GM12891 (cell line): ENCODE data around the gene SSNA1.

Experiments
- DNase-seq: peaks from one replicate; pipeline ENCODE4 v3.0.0; 2011; ENCODE audit warnings: low spot score; ENCODE audit not compliant: insufficient read length
- FAIRE-seq: peaks from 2 replicates; lab custom pipeline; 2011; peaks lifted over from hg19 to GRCh38; lab: Jason Lieb, UNC
- PAX5 ChIP-seq: IDR thresholded peaks from 2 replicates; pipeline ENCODE4 v1.6.1; 2011; ENCODE audit warnings: low read length, moderate library complexity, mild to moderate bottlenecking; ENCODE audit not compliant: insufficient read depth, severe bottlenecking
- POLR2A ChIP-seq: IDR thresholded peaks from 2 replicates; pipeline ENCODE4 v1.6.1; 2011; ENCODE audit warnings: low read depth, low read length, control low read depth
- POLR2AphosphoS5 ChIP-seq: IDR thresholded peaks from 2 replicates; pipeline ENCODE4 v1.6.1; 2011; ENCODE audit warnings: low read depth, low read length, control low read depth
- POU2F2 ChIP-seq: IDR thresholded peaks from 2 replicates; pipeline ENCODE4 v1.6.1; 2011; ENCODE audit warnings: low read depth, mild to moderate bottlenecking, control low read depth, low read length, moderate library complexity
- SPI1 ChIP-seq: IDR thresholded peaks from 2 replicates; pipeline ENCODE4 v1.6.1; 2011; ENCODE audit warnings: low read depth, low read length, control low read depth
- TAF1 ChIP-seq: IDR thresholded peaks from 2 replicates; pipeline ENCODE4 v1.6.1; 2011; ENCODE audit warnings: low read depth, low read length, control low read depth

SSNA1 gene

GRCh38 chr9:137219757-137220316 is 31.4 kb downstream of the SSNA1 start:
- no peak for FAIRE-seq
- no peak for DNase-seq
- TF ChIP-seq PAX5 (no peak), POLR2AphosphoS5 (no peak), TAF1 (no peak), POU2F2 (no peak), POLR2A (no peak), SPI1 (no peak)

GRCh38 chr9:137220317-137221094 is 32.0 kb downstream of the SSNA1 start:
- FAIRE-seq = no peak
- TF ChIP-seq POLR2A (no peak), POU2F2 (no peak), PAX5 (no peak), POLR2AphosphoS5 (no peak)

GRCh38 chr9:137221095-137221505 is 32.6 kb downstream of the SSNA1 start:
- no peak for TF ChIP-seq PAX5
- no peak for TF ChIP-seq TAF1
- TF ChIP-seq POU2F2 = no peak
- no peak for TF ChIP-seq SPI1
- no peak for TF ChIP-seq POLR2A
- no peak for FAIRE-seq

More at GRCh38 chr9:137220317-137221094, 32.0 kb downstream of the SSNA1 start:
- DNase-seq = no peak

GRCh38 chr9:137221506-137222111 is 33.1 kb downstream of the SSNA1 start:
- DNase-seq (no peak), FAIRE-seq (no peak)
- no peak for TF ChIP-seq SPI1
- no peak for TF ChIP-seq POU2F2
- TF ChIP-seq PAX5 = no peak

More at GRCh38 chr9:137221095-137221505, 32.6 kb downstream of the SSNA1 start:
- DNase-seq = no peak

- FAIRE-seq (peak; percentile 81), DNase-seq (no peak)
- no peak for TF ChIP-seq POLR2AphosphoS5
These were observed 34.0 kb downstream of the SSNA1 start, which contains the start of gene RNF208 for GRCh38 chr9:137222190-137223077. Gene RNF208 (minus strand): TSS chr9:137222240. CDS start chr9:137221212, 1,028 bp downstream.

GRCh38 chr9:137223078-137223970 is 34.8 kb downstream of the SSNA1 start:
- TF ChIP-seq POU2F2 (0 out of 2 replicates have a peak, but pooled peaks have one; percentile 29), SPI1 (peak; percentile 34; the same call in 1 of the 2 replicates), POLR2AphosphoS5 (peak; percentile 77), PAX5 (no peak), POLR2A (peak; percentile 80), TAF1 (peak; percentile 76)
- FAIRE-seq (peak; percentile 98), DNase-seq (peak; percentile 99)

- FAIRE-seq = no peak
- TF ChIP-seq SPI1 (no peak), TAF1 (no peak), POLR2A (no peak), POLR2AphosphoS5 (no peak), PAX5 (no peak), POU2F2 (no peak)
- DNase-seq = no peak
These were observed 36.6 kb downstream of the SSNA1 start, which contains the start of gene CYSRT1 for GRCh38 chr9:137224830-137225694. Gene CYSRT1 (plus strand): TSS chr9:137225174. CDS start chr9:137225622, 448 bp downstream.
